IMR-90 (cell line): ENCODE data around the gene IL11RA. TPM values are rescaled to one million over a fixed set of nuclear protein-coding genes. Genes with fewer than 3 reads are reported as not detected.

ENCODE experiments used
- ATAC-seq: fragments of 200-7000 bp; cut with Tn5 transposase; 2 replicates; pipeline ENCODE4 v1.9.1; 2020; ENCODE audit warnings: low read depth, mild to moderate bottlenecking, moderate library complexity
- BruUV-seq: library from RNA; stranded (reverse); fragments of 400-500 nt; replicated peaks from 2 replicates; lab custom pipeline; 2021; lab: Mats Ljungman, UMichigan
- CTCF ChIA-PET: fragments of 300-600 bp; formaldehyde crosslinking; extraction: SDS; loops from one replicate; lab custom pipeline; 2021; ENCODE audit warnings: antibody characterized with exemption; lab: Yijun Ruan, JAX
- POLR2A ChIA-PET: fragments of 300-600 bp; sonication (Branson Sonifier 250); formaldehyde crosslinking; loops from one replicate; lab custom pipeline; 2022; ENCODE audit warnings: antibody characterized with exemption; ENCODE audit not compliant: unreplicated experiment; lab: Charles Lee
- DNase-seq: peaks from one replicate; pipeline ENCODE4 v3.0.0; 2013
- H2AFZ ChIP-seq: replicated peaks from 2 replicates; pipeline ENCODE3; 2013; ENCODE audit warnings: low read length, mild to moderate bottlenecking; ENCODE audit not compliant: poor library complexity
- H2AK5ac ChIP-seq: 2 replicates; pipeline ENCODE4 v1.6.1; 2013; ENCODE audit warnings: low read depth, low read length, inconsistent platforms
- H2AK9ac ChIP-seq: replicated peaks from 2 replicates; pipeline ENCODE3; 2013; ENCODE audit warnings: mild to moderate bottlenecking, low read depth, low read length, moderate library complexity; ENCODE audit not compliant: poor library complexity
- H2BK120ac ChIP-seq: 2 replicates; pipeline ENCODE4 v1.6.1; 2013; ENCODE audit warnings: low read depth, low read length, inconsistent platforms
- H2BK15ac ChIP-seq: 3 replicates; pipeline ENCODE4 v1.6.1; 2013; ENCODE audit warnings: low read depth, low read length, inconsistent platforms
- H2BK20ac ChIP-seq: 2 replicates; pipeline ENCODE4 v1.6.1; 2013; ENCODE audit warnings: low read depth, mild to moderate bottlenecking, inconsistent platforms, low read length, moderate library complexity
- H2BK5ac ChIP-seq: 2 replicates; pipeline ENCODE4 v1.6.1; 2013; ENCODE audit warnings: mild to moderate bottlenecking, low read depth, low read length, inconsistent platforms; ENCODE audit not compliant: poor library complexity, severe bottlenecking
- H3K14ac ChIP-seq: replicated peaks from 2 replicates; pipeline ENCODE4 v1.6.1; 2013; ENCODE audit warnings: low read depth, low read length, inconsistent platforms
- H3K18ac ChIP-seq: 2 replicates; pipeline ENCODE4 v1.6.1; 2013; ENCODE audit warnings: low read depth, low read length, control low read depth
- H3K23ac ChIP-seq: 2 replicates; pipeline ENCODE4 v1.6.1; 2013; ENCODE audit warnings: low read depth, low read length, inconsistent platforms
- H3K27ac ChIP-seq: 2 replicates; pipeline ENCODE4 v1.5.1; 2013; ENCODE audit warnings: mild to moderate bottlenecking, control low read depth, low read length; ENCODE audit not compliant: insufficient read depth
- H3K27me3 ChIP-seq: 2 replicates; pipeline ENCODE4 v1.6.1; 2013; ENCODE audit warnings: low read length; ENCODE audit not compliant: control insufficient read depth, insufficient read depth
- H3K36me3 ChIP-seq: 2 replicates; pipeline ENCODE4 v1.6.1; 2013; ENCODE audit warnings: low read length, mixed read lengths; ENCODE audit not compliant: control insufficient read depth, insufficient read depth
- H3K4ac ChIP-seq: 2 replicates; pipeline ENCODE4 v1.6.1; 2013; ENCODE audit warnings: low read depth, low read length, inconsistent platforms
- H3K4me1 ChIP-seq: 2 replicates; pipeline ENCODE4 v1.6.1; 2013; ENCODE audit warnings: low read length, mixed read lengths; ENCODE audit not compliant: control insufficient read depth, insufficient read depth
- H3K4me2 ChIP-seq: 2 replicates; pipeline ENCODE4 v1.6.1; 2013; ENCODE audit warnings: low read depth, mild to moderate bottlenecking, control low read depth, low read length, moderate library complexity
- H3K4me3 ChIP-seq: 2 replicates; pipeline ENCODE4 v1.5.1; 2013; ENCODE audit warnings: low read depth, mild to moderate bottlenecking, control low read depth, low read length, moderate library complexity; ENCODE audit not compliant: insufficient read depth
- H3K56ac ChIP-seq: 2 replicates; pipeline ENCODE4 v1.6.1; 2013; ENCODE audit warnings: low read length, inconsistent platforms; ENCODE audit not compliant: insufficient read depth; ENCODE audit errors: extremely low read depth
- H3K79me1 ChIP-seq, 2 experiments: 2 replicates each; pipeline ENCODE4 v1.6.1; 2013; ENCODE audit warnings: low read length in 2 of 2, inconsistent platforms in 1 of 2, low read depth in 1 of 2
- H3K9ac ChIP-seq: 2 replicates; pipeline ENCODE4 v1.6.1; 2013; ENCODE audit warnings: low read depth, low read length, control low read depth
- H3K9me1 ChIP-seq: 2 replicates; pipeline ENCODE4 v1.6.1; 2013; ENCODE audit warnings: low read length, inconsistent platforms; ENCODE audit not compliant: insufficient read depth
- H3K9me3 ChIP-seq: 2 replicates; pipeline ENCODE4 v1.6.1; 2013; ENCODE audit warnings: low read length; ENCODE audit not compliant: control insufficient read depth, insufficient read depth
- H4K20me1 ChIP-seq: 2 replicates; pipeline ENCODE4 v1.6.1; 2013; ENCODE audit warnings: low read length, inconsistent platforms; ENCODE audit not compliant: insufficient read depth
- H4K5ac ChIP-seq: 2 replicates; pipeline ENCODE4 v1.6.1; 2013; ENCODE audit warnings: mild to moderate bottlenecking, low read depth, low read length, control low read depth
- H4K8ac ChIP-seq, 2 experiments: 2 replicates each; pipeline ENCODE4 v1.6.1; 2013; ENCODE audit warnings: low read depth in 2 of 2, low read length in 2 of 2, control low read depth in 1 of 2, inconsistent platforms in 1 of 2
- H4K91ac ChIP-seq: 2 replicates; pipeline ENCODE4 v1.6.1; 2013; ENCODE audit warnings: low read depth, low read length, inconsistent platforms; ENCODE audit not compliant: insufficient read depth
- NFE2L2 ChIP-seq: fragments of 150-350 bp; IDR thresholded peaks from 2 replicates; pipeline ENCODE4 v1.6.1; 2016; ENCODE audit warnings: low read depth, mild to moderate bottlenecking, low read length
- POLR2A ChIP-seq: IDR thresholded peaks from 2 replicates; pipeline ENCODE4 v1.6.1; 2012; ENCODE audit warnings: mild to moderate bottlenecking, low read depth, low read length
- RCOR1 ChIP-seq: IDR thresholded peaks from 2 replicates; pipeline ENCODE4 v1.6.1; 2012; ENCODE audit warnings: mild to moderate bottlenecking, low read length, improper control_type of control experiment; ENCODE audit not compliant: insufficient replicate concordance
- WGBS, 2 experiments: methylation state at CpG; one replicate each; pipeline versions ENCODE4 v1.1.5 to v1.1.7; 2013; ENCODE audit warnings: missing lambda C conversion rate in 2 of 2; ENCODE audit not compliant: insufficient read length in 1 of 2; ENCODE audit errors: extremely low coverage in 2 of 2; 5-methylcytosine and 5-hydroxymethylcytosine counted together
- dilution Hi-C: fragments of 300-500 bp; cut with HindIII; formaldehyde crosslinking; loops from one replicate; pipeline ENCODE4 v1.14.3; 2018; ENCODE audit warnings: low sequenced_read_pairs; ENCODE audit not compliant: unreplicated experiment
- in situ Hi-C: fragments of 300-500 bp; cut with MboI; formaldehyde crosslinking; loops from 3 replicates; pipeline ENCODE4 v1.14.3; 2019; ENCODE audit warnings: low sequenced_read_pairs, inconsistent platforms, mixed read lengths
- intact Hi-C: fragments of 100-400 bp; cut with micrococcal nuclease; formaldehyde crosslinking; loops from 2 replicates; pipeline ENCODE4 v1.10.0; 2022
- polyA plus RNA-seq, 3 experiments: library from polyadenylated mRNA; depleted of rRNA; stranded (reverse); fragments of >200 nt; gene quantifications; 2 replicates each; pipeline ENCODE4 v1.2.3, GENCODE V29; 2012; ENCODE audit warnings: low replicate concordance in 1 of 3
- total RNA-seq: library from RNA; depleted of rRNA; stranded (reverse); fragments of >200 nt; gene quantifications from 2 replicates; pipeline ENCODE4 v1.2.3, GENCODE V29; 2012

The IL11RA gene
- total and polyA plus RNA-seq, 2 of the 4 experiments (the other 2 are of a cell fraction) = 8.2 to 15.9 TPM

GRCh38 chr9:34693560-34693959, 41.6 kb downstream of the IL11RA start:
- H3K36me3 ChIP-seq = no peaks in the 10 kb centered on the region
- H2BK120ac ChIP-seq = no peak overlapping the region
- no peak overlapping the region for H2AK9ac ChIP-seq
- H3K23ac ChIP-seq = no peak overlapping the region
- no peak overlapping the region for H3K27ac ChIP-seq
- H4K5ac ChIP-seq = no peak overlapping the region
- H3K56ac ChIP-seq = no peak overlapping the region
- H3K9me3 ChIP-seq = no peaks in the 10 kb centered on the region
- dilution Hi-C loops (no loop called here), in situ Hi-C loops (no loop called here), intact Hi-C loops (no loop called here)
- no peak overlapping the region for H3K9ac ChIP-seq
- WGBS, 2 experiments = no CpG with 5 or more reads among the region's 2 CpGs
- ATAC-seq (no peak), DNase-seq (no peak)
- H2BK15ac ChIP-seq = no peak overlapping the region
- BruUV-seq = no TSS peak
- H3K4me1 ChIP-seq = no peaks in the 10 kb centered on the region
- no peak overlapping the region for H2AFZ ChIP-seq
- no peak overlapping the region for H3K18ac ChIP-seq
- H2BK5ac ChIP-seq = no peak overlapping the region
- no peak overlapping the region for H4K91ac ChIP-seq
- TF ChIP-seq RCOR1 = no peak
- TF ChIP-seq POLR2A = no peak
- TF ChIP-seq NFE2L2 = no peak
- ChIA-PET CTCF (interaction anchor here (1.1 kb wide), 1 partner anchor 9 kb away, joined by 5 read pairs; no protein-coding TSS in a partner anchor), POLR2A (interaction anchor here (0.6 kb wide), 1 partner anchor 16 kb away, joined by 14 read pairs; no protein-coding TSS in a partner anchor)
- H3K4ac ChIP-seq = no peak overlapping the region
- 0 out of 2 replicates have a peak, but pooled peaks cover 4% of the 10 kb centered on the region for H3K9me1 ChIP-seq
- H3K27me3 ChIP-seq = no peaks in the 10 kb centered on the region; the same call in 1 of the 2 replicates
- H4K20me1 ChIP-seq = no peaks in the 10 kb centered on the region
- no peak overlapping the region for H2AK5ac ChIP-seq
- no peak overlapping the region for H2BK20ac ChIP-seq
- H3K4me3 ChIP-seq = no peak overlapping the region
- no peak overlapping the region for H3K4me2 ChIP-seq
- no peaks in the 10 kb centered on the region for H3K79me1 ChIP-seq
- no peak overlapping the region for H4K8ac ChIP-seq
- no peak overlapping the region for H3K14ac ChIP-seq
